Ramos (cell line): ENCODE data around the gene F5.

ENCODE experiments used
- in situ Hi-C: fragments of 300-500 bp; cut with MboI; formaldehyde crosslinking; loops from one replicate; pipeline ENCODE4 v1.14.3; 2022; ENCODE audit warnings: low sequenced_read_pairs; ENCODE audit not compliant: unreplicated experiment

The F5 gene

DNA sequence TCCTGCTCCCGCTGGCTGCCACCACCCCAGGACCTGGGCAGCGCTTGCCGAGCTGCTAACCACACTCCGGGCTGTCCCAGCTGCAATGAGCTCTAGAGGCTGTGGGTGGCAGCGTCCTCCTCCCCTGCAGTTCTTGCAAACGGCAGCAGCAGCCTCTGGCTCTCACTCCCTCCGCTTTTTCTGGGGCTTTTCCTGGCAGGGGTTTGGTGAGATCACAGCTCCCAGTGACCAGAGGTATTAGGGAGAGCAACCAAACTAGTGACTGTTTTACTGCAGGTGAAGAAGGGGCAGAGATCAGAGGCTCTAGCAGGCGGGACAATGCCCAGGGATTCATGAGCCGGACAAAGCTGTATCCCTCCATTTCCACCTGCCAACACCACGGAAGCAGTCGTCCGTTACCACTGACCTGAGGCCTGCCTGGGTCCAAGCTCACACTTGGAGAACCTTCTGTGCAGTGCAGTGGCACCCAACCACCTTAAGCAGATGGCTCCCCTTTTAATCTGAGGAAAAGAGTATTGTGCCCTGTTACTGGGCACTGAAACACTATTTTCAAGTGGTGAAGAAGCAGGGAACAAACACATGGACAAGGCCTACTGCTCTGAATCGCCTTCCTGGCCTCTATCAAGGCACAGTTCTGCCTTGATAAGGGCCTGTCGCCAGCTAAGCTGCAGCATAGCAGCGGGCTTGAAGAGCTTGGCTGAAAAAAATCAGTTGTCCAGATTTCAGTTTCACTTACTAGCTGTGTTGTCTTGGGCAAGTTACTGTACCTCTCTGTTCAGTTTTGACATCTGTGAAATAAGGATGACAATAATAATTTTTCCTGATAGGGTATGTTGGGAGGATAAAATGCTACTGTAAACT, at the start of gene F5:
Gene F5, minus strand, starts transcription at position 87 of the 861 bp plus-strand sequence. CDS start 95 bp downstream, outside the sequence.
- in situ Hi-C loops: no loop called here

DNA sequence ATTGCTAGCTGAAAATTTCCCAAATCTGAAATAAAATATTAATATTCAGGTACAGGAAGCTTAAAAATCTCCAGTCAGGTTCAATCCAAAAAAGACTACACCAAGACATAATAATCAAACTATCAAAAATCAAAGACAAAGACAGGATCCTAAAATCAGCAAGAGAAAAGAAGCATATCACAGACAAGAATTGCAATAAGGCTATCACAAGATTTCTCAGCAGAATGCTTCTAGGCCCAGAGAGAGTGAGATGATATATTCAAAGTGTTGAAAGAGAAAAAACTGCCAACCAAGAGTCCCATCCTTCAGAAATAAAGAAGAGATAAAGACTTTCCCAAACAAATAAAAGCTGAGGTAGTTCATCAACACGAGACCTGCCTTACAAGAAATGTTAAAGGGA, 48.6 kb upstream of the F5 start:
- in situ Hi-C loops: no loop called here

DNA sequence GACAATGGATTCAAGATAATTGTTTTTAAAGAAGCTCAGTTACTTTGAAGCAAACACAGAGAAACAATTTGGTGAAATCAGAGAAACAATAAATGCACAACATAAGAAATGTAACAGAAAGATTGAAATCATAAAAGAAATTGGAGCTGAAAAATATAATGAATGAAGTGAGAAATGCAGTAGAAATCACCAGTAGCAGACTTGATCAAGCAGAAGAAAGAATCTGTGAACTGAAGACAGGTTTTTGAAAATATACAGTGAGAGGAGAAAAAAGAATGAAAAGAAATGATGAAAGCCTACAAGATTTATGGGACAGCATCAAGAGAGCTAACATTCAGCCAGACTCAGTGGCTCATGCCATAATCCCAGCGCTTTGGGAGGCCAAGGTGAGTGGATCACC, 47.9 kb upstream of the F5 start:
- in situ Hi-C loops: no loop called here

DNA sequence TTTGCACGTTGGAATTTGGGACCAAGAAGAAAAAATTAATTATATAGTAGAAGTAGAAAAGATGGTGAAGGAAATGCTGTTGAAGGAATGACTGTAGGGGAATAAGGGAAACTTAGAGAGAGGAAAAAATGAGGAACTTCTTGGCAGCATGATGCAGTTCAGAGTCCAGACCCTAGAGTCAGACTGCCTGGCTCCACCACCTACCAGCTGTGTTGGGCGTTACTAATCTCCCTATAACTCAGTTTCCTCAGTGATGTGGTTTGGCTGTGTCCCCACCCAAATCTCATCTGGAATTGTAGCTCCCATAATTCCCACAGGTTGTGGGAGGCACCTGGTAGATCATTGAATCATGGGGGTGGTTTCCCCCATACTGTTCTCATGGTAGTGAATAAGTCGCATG, 45.0 kb upstream of the F5 start:
- in situ Hi-C loops: no loop called here

DNA sequence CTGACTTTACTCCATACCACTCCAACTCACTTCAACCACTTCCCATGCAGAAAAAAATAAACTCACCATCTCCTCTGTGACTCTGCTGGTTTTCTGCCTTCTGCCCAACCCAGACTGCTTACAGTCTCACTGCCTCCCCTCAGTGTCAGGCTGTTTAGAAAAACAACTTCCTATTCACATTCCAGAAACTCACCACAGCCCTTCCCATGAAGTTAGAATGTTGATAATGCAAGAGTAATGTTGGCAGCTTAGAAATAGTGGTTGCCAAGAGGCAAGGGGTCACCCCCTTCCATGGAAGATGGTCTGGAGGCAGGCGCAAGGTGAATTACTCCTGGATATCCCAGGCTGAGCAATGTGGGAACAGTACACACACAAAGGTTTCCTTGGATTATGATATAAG, 43.7 kb upstream of the F5 start, which contains the start of gene SELP:
Gene SELP, minus strand, starts transcription at position 119 of the 400 bp plus-strand sequence. Its CDS starts 50 bp downstream, at position 69.
- in situ Hi-C loops: no loop called here

DNA sequence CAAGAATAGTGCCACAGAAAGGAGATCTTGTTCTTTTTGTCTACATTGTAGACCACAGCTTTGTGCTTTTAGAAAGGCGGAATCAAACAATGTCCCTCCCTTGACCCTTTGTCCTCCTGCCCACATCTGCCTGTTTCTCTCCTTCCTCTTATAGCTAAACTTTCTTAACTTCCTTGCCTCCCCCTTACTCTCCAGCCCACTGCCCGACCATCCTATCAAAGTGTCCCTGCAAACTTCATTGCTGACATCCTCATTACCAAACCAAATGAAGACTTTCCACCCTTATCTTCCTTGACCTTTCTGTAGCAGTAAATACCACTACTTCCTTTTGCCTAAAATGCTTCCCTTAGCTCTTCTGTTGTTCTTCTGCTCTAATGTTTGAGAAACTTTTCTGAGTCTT, 38.6 kb upstream of the F5 start:
- in situ Hi-C loops: no loop called here

DNA sequence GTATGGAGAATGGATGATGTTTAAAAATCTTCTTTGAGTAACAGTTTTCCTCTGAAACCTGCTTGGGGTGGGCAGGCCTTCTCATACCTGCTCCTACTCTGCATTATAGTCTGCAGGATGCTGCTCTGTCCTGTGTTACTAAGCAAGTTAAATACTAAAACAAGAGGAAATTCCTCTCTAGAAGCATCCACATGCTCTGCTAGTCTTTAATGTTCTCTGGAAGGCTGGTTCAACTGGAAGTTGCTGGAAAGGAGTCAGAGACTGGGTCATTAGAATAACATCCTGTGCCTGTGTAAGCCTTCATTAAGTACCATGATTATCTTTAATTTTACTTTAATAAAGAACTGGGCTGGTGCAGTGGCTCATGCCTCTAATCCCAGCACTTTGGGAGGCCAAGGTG, 37.8 kb upstream of the F5 start:
- in situ Hi-C loops: no loop called here

DNA sequence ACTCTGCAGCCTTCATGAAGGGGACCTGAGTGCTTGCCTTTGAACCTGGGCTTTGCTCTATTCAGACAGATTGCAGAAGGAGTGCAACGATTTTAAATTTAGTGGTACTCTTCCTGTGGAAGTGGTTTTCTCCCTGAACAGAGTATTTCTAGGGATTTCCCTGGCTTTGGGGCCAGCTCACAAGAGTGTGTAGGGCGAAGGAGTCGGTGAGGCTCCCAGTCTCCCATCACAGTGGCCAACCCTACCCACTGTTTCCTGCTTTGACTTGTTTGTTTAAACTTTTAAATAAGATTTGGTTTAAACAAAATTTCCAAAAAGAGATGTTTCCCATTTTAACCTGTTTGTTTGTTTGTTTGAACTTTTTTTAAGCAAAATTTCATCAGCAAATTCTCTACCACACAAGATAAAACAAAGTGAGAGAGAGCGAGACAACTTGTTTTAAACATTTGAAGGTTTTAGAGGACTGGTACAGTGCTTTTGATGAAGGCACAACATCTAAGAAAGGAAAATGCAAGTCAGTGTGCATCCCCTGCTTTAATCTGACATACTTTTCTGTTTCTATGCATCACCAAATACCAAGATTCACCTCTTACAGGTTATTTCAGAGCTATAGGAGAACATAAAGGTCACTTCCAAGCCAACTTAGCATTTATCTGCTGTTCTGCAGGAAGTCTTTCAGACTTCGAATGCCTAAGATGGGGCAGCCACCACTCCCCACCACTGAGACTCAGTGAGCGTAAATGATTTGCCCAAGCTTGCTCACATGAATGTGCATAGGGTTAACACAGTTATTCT, 37.0 kb upstream of the F5 start:
- in situ Hi-C loops: no loop called here

DNA sequence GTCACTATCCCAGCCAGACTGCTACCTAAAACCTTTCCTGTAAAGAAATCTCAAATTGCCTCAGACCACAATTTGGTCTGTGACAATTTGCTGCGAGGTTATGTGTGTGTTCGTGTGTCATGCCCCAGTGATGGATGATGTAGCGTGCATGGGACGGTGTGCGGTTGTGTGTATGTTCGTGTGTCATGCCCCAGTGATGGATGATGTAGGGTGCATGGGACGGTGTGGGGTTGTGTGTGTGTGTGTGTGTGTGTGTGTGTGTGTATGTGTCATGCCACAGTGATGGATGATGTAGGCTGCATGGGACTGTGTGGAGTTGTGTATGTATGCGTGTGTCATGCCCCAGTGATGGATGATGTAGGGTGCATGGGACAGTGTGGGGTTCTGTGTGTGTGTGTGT, 34.3 kb upstream of the F5 start:
- in situ Hi-C loops: no loop called here

DNA sequence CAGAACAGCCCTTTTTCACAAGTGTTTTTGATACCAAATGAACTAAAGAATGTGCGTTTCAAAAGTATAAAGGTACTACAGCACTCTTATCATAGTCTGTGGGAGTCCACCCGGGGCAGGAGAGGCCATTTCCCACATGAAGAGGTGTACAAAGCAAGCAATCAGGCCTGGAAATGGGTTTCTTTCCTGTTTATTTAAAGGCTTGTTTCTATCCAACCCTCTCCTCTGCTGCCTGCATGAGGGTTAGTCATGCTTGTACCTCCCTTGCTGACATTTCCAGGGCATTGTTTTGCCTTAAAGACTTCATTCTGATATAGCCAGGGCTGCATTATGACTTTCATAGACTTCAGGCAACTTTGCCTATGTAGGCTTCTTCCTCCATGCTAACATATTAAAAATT, 32.1 kb upstream of the F5 start:
- in situ Hi-C loops: no loop called here

DNA sequence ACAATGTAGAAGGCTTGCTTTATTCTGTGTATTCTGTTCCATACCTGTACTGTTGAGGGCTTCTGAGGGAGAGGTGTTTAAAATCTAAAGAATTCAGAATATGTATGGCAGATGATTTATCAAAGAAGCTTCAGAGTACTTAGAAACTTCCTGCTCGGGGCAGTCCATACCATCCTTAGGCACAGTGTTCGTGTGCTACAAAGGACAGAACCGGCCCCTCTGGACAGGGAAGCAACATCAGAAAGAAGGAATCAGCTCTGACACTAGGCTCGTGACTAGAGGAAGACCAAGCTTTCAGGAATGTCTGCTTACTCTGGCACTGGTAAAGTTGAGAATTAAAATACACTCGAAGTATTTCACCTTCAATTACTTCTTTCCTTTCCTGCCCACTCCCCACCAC, 29.5 kb upstream of the F5 start:
- in situ Hi-C loops: no loop called here

DNA sequence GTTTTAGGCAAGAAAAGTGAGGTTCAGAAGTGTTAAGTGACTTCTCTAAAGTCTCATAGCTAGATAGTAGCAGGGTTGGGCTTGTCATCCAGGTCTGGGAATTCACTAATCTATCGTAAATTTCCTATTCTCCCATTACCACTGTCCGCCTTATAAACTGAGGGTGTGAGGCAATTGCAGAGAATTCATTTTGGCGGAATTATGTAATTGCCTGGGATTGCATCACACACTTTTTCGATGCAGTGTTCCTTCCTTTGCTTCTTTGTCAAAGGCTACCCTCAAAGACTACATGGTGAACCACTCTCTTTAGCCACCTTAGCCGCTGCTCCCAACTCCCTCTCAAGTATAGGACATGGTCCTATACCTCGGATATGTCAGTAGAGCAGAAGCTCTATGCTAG, 24.6 kb upstream of the F5 start:
- in situ Hi-C loops: no loop called here

DNA sequence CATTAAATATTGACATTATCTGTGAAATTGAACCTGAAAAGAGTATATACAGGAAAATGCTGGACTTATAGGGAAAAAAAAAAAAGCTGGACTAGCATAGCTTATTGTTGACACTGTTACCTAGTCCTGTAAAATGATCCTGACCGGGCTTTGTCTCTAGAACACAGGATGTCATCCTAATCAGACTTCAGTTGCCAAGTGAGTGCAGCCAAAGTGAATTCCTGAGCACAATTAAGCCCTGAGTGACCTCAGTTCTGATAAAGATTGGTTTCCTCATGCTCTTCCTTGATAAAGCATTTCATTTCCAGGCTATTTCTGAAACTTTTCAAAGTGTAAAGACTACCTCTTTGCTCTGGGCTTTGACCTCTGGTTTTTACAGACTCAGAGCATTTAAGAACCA, 23.8 kb upstream of the F5 start:
- in situ Hi-C loops: no loop called here

DNA sequence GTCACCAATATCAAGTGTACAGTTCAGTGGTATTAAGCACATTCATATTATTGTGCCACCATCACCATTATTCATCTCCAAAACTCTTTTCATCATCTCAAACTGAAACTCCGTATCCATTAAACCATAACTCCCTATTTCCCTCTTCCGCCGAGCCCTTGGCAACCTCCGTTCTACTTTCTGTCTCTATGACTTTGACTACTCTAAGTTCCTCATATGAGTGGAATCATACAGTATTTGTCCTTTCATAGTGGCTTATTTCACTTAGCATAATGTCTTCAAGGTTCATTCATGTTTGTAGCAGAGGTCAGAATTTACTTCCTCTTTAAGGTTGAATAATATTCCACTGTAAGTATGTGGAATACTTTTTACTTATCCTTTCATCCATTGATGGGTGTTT, 21.9 kb upstream of the F5 start:
- in situ Hi-C loops: no loop called here

DNA sequence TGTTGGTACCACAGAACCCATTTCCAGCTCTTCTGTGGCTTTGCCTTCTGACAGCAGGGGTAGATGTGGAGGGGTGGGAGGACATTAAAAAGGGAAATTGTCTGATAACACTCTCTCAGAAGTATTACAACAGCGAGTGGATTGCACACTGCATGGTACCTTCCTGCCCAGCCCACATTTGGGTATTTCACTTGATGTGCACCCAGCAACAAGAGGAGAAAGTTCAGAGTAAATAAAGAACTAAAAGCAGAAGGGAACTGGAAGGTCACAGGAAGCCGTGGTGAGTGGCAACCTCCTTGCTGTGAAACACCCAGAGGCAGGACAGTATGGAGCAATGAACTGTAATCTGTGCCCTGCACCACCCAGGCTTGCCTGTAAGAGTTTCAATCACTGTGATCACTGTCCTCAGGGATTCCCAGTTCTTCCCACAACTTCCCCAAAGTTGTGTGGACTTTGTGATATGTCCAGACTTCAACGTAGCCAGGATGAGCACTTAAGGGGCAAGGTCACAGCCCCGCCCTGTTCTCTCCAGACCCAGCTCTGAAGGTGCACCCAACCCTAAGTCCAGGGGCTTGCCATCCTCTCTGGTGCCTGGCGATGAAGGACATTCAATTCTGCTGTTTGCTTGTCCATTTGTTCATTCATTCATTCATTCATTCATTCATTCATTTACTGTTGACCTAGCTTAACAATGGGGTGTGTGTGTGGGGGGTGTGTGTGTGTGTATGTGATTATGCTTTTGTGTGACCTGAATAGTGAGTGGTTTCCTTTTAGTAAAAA, 18.7 kb upstream of the F5 start:
- in situ Hi-C loops: no loop called here

DNA sequence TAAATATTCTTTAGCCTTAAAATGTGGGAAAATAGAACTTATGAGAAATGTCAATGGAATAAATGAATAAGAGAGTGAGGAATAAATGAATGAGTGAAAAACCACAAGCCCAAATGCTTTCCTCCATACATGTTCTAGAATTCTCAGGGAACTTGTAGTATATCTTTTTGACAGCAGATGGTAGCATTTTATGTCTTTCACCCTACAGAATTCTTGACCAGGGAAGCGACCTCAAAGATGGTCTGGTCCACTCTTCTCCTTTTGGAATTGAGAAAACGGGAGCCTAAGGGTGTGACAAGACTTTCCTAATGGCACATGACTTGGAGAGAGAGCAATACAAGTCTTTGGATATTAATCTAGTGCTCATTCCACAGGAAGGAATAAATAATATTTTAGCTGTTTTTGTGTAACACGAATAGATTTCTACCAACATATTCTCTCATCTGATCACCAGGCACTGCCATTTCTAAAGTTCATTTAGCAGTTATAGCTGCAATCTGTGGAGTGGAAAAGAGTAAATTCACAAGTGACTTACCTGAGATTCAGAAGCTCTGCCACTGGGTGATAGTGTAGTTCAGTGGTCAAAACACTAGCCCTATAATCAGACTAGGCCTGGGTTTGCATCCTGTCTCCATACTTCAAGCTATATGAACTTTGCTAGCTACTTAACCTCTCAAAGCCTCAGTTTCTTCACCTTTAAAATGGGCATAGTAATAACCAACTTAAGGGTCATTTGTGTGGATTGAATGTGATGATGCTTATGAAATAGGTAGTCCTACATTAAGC, 15.0 kb upstream of the F5 start:
- in situ Hi-C loops: no loop called here

DNA sequence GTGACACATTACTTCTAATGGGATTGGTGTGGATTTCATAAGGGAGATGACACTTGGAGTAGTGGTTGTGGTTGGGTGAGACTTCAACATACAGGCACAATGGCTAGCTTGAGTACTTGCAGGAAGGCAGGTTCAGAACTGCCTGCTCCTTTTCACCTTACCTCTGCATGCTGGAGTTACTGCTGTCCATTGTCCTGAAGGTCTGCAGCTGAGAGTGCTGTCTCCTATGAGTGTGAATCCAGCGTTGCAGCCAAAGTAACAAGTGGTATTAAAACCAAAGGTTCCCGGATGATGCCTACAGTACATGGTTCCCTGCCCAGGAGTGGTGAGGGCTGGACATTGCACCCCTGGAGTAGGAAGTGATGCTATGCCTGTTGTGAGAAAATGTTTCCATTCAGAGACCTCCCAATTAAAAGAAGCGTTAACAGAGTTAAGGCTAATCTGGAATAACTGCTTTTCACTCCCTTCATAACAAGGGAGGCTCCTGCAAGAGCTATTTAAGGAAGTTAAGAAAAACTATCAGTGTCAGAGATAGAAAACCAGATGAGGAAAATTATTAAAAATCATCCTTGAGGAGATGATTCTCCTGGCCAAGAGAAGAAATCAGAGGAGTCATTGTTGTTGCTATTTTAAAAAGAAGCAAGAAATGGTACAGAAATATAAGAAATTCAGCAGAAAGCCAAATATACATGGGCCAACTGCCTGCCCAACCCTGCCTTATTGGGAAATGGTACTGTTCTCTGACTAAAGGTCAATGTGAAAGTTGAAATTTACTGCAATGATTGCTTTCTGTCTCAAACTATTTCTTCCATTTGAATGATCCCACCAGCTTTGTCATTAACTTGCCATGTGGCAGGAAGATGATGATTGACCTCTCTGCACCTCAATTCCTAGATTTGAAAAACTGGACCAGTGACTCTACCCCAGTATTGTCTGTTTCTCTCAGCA, 9.8 kb upstream of the F5 start:
- in situ Hi-C loops: no loop called here

DNA sequence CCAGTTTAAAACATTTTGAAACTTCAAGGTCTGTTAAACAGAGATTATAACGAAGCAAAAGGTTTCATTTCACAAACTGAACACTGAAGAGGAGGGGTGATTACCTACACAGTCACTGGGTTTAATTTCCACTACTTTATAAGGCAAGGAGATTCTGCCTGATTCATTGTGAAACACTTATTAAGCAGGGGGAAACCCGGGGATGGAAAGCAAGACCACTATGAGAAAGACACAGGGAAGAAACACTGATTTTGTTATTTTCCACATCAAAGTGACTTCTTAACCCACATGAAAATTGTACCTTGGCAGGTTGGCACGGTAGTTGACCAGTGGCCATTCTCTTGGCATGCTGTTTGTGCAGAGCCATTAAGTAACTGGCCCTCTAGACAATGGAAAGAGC, 8.1 kb upstream of the F5 start:
- in situ Hi-C loops: no loop called here

DNA sequence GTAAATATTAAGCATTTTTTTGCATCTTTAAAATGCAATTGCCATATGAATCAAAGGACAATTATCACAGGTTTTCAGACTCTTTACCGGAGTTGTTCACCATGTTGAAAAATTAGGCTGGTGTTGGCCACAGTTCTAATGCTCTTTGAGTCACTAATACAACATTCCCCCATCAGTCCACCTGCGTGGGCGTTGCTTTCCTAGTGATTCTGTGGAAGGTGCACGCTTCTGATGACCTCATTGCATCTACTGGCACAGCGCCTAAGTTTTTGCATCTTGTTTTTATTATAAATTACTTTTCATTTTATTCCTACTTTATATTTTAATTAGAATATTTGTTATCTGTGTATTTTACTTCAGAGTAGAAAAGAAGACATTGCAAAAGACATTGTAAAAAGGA, 4.7 kb upstream of the F5 start:
- in situ Hi-C loops: no loop called here
